Lung (tissue), 12 donors: Measurements from ENCODE around the gene C2CD4B. TPM values are rescaled to one million over a fixed set of nuclear protein-coding genes. Genes with fewer than 3 reads are reported as not detected.

Source experiments
- ATAC-seq: fragments of 200-7000 bp; cut with Tn5 transposase; one replicate; pipeline ENCODE4 v1.9.1; 2020; ENCODE audit warnings: moderate number of reproducible peaks; ENCODE audit not compliant: insufficient read depth, low FRiP score
- DNase-seq, 3 donors: peaks; one replicate each; pipeline ENCODE4 v3.0.0-alpha.2; 2013 to 2017
- H3K27ac ChIP-seq, 2 donors: one replicate each; pipeline ENCODE4 v1.5.1; 2013; ENCODE audit warnings: mild to moderate bottlenecking in 2 of 2, moderate library complexity in 2 of 2, control low read depth in 1 of 2, inconsistent platforms in 1 of 2, low read depth in 1 of 2, low read length in 1 of 2
- H3K27me3 ChIP-seq, 3 donors: one replicate each; pipeline ENCODE4 v1.5.1; 2013; ENCODE audit warnings: low read length in 2 of 3; ENCODE audit not compliant: control insufficient read depth in 3 of 3, insufficient read depth in 3 of 3
- H3K36me3 ChIP-seq, 4 donors: one replicate each; pipeline ENCODE4 v1.5.1; 2013; ENCODE audit warnings: low read length in 4 of 4, mild to moderate bottlenecking in 1 of 4, moderate library complexity in 1 of 4; ENCODE audit not compliant: control insufficient read depth in 4 of 4, insufficient read depth in 4 of 4
- H3K4me1 ChIP-seq, 5 donors: one replicate each; pipeline ENCODE4 v1.5.1; 2013; ENCODE audit warnings: low read length in 5 of 5, mild to moderate bottlenecking in 2 of 5, moderate library complexity in 1 of 5; ENCODE audit not compliant: control insufficient read depth in 5 of 5, insufficient read depth in 5 of 5
- H3K4me3 ChIP-seq: one replicate; pipeline ENCODE4 v1.5.1; 2013; ENCODE audit warnings: mild to moderate bottlenecking, control low read depth, moderate library complexity
- H3K9ac ChIP-seq, 2 donors: one replicate each; pipeline ENCODE4 v1.5.1; 2013; ENCODE audit warnings: low read length in 2 of 2, control low read depth in 1 of 2; ENCODE audit not compliant: insufficient read depth in 1 of 2
- H3K9me3 ChIP-seq, 4 donors: one replicate each; pipeline ENCODE4 v1.5.1; 2013; ENCODE audit warnings: low read length in 3 of 4, mild to moderate bottlenecking in 1 of 4, moderate library complexity in 1 of 4; ENCODE audit not compliant: control insufficient read depth in 4 of 4, insufficient read depth in 3 of 4
- CTCF ChIP-seq: IDR thresholded peaks from 2 replicates; pipeline ENCODE4 v1.5.1; 2012; ENCODE audit warnings: mild to moderate bottlenecking; ENCODE audit errors: control extremely low read depth, extremely low read depth
- WGBS, 2 donors: extraction: QIAGEN DNeasy Blood & Tissue Kit; methylation state at CpG; one replicate each; pipeline ENCODE4 v1.1.7; 2013; 5-methylcytosine and 5-hydroxymethylcytosine counted together
- polyA plus RNA-seq, 2 donors: library from polyadenylated mRNA; stranded (reverse); fragments of 200-250 nt; gene quantifications; one replicate each; pipeline ENCODE4 v1.2.1, GENCODE V29; 2013
- total RNA-seq, 2 donors: library from RNA; depleted of rRNA in 1 of 2; stranded (reverse); fragments of >200 nt in 1 of 2; gene quantifications; one replicate each; pipeline ENCODE4 v1.2.1, GENCODE V29; 2014 to 2021
- donor health status: control.
- donor health status: control.
- donor health status: Bipolar disorder and iron deficiency.
- donor health status: healthy.
- donor health status: DM: yes; HTN: yes; CAD: no.

The C2CD4B gene
- total and polyA plus RNA-seq, 4 donors = 3.4 to 12.6 (median 7.6) TPM

- ATAC-seq (no peak), DNase-seq (no peak)
- Histone ChIP-seq H3K9me3 (peaks cover 0 to 3% (median 0%) of the 10 kb centered on the region in 4 donors), H3K4me3 (no peak overlapping the region), H3K36me3 (no peaks in the 10 kb centered on the region), H3K27me3 (peaks cover 0 to 4% (median 0%) of the 10 kb centered on the region in 3 donors), H3K4me1 (no peaks in the 10 kb centered on the region), H3K27ac (no peak overlapping the region), H3K9ac (no peak overlapping the region)
- 76 to 77% methylated on average over 2 of the region's 2 CpGs for WGBS, 2 donors
- TF ChIP-seq CTCF = no peak
Observed at GRCh38 chr15:62190675-62191074, 25.6 kb upstream of the C2CD4B start.

GRCh38 chr15:62190274-62190673 is 25.2 kb upstream of the C2CD4B start:
- 80 to 84% methylated on average over 2 of the region's 2 CpGs for WGBS, 2 donors
- DNase-seq = no peak

GRCh38 chr15:62188744-62189143 is 23.7 kb upstream of the C2CD4B start:
- H3K4me1 ChIP-seq = no peaks in the 10 kb centered on the region
- DNase-seq (no peak), ATAC-seq (no peak)
- H3K27ac ChIP-seq = no peak overlapping the region
- H3K9ac ChIP-seq = no peak overlapping the region
- WGBS, 2 donors = 93 to 94% methylated on average over 5 of the region's 5 CpGs
- no peak for TF ChIP-seq CTCF
- no peak overlapping the region for H3K4me3 ChIP-seq
- no peaks in the 10 kb centered on the region for H3K36me3 ChIP-seq
- peaks cover 0 to 4% (median 0%) of the 10 kb centered on the region in 3 donors for H3K27me3 ChIP-seq
- no peaks in the 10 kb centered on the region for H3K9me3 ChIP-seq

More at GRCh38 chr15:62190274-62190673, 25.2 kb upstream of the C2CD4B start:
- no peak for TF ChIP-seq CTCF
- no peak overlapping the region for H3K4me3 ChIP-seq
- peaks cover 0 to 2% (median 0%) of the 10 kb centered on the region in 4 donors for H3K9me3 ChIP-seq
- peaks cover 0 to 4% (median 0%) of the 10 kb centered on the region in 3 donors for H3K27me3 ChIP-seq
- no peak overlapping the region for H3K9ac ChIP-seq
- no peak for ATAC-seq
- H3K4me1 ChIP-seq = no peaks in the 10 kb centered on the region
- H3K27ac ChIP-seq = no peak overlapping the region
- no peaks in the 10 kb centered on the region for H3K36me3 ChIP-seq

GRCh38 chr15:62187910-62188309 is 22.8 kb upstream of the C2CD4B start:
- no peak for TF ChIP-seq CTCF
- WGBS, 2 donors = 79 to 81% methylated on average over 1 of the region's 1 CpG
- Histone ChIP-seq H3K4me3 (no peak overlapping the region), H3K27me3 (peaks cover 0 to 2% (median 0%) of the 10 kb centered on the region in 3 donors), H3K36me3 (no peaks in the 10 kb centered on the region), H3K9me3 (no peaks in the 10 kb centered on the region), H3K9ac (no peak overlapping the region), H3K27ac (no peak overlapping the region), H3K4me1 (no peaks in the 10 kb centered on the region)
- DNase-seq (no peak), ATAC-seq (no peak)
